CD4-positive, alpha-beta T cell treated with Interferon gamma for 1 hour (primary cell): ENCODE measurements around the gene PSD2.

Source experiments
- DNase-seq: peaks from one replicate; pipeline ENCODE4 v3.0.0-alpha.2; 2020

Gene PSD2

DNA sequence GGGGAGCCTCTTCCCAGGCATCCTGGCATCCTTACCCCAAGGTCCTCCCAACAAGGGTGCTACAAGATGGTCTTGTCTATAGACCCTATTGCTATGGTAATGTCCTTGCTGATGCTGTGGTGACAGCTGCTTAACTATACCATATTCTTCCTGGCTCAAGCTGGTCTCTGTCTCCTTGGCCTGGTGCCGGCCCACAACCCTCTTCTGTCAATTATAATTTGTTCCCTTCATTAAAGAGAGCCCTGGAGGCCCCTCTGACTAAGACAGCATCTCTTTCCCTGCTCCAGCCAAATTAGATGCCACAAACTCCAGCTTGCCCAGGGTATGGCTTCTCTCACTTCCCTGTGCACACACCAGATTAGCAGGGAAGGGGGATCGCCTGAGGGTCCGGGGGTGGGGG lies 86.7 kb downstream of the PSD2 start:
- no peak for DNase-seq

DNA sequence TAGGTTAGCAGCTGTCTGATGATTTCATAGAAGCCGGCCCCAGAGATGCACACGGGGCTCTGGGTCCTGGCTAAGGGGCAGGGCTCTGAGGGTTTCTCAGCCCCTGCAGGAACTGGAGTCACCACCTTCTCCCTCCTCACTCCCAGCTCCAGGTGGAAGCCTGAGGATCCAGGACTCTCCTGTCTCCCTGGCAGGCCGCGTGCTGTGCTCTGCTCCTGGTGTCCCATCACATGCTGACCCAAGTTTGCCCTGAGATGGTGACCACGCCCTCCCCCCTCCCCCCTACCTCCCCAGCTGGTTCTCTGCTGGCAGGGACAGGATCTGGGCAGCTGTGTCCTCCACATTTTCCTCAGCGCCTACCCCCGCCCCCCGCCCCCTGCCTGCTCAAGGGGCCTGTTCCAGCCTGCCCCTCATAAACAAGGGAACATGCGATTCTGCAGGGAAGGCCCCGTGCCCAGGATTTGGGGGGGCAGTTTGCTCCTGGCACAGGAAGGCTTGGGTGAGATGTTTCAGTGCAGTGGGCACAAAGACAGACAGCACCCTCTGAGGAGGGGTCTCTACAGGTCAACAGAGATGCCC lies 87.4 kb downstream of the PSD2 start:
- DNase-seq, result no peak

DNA sequence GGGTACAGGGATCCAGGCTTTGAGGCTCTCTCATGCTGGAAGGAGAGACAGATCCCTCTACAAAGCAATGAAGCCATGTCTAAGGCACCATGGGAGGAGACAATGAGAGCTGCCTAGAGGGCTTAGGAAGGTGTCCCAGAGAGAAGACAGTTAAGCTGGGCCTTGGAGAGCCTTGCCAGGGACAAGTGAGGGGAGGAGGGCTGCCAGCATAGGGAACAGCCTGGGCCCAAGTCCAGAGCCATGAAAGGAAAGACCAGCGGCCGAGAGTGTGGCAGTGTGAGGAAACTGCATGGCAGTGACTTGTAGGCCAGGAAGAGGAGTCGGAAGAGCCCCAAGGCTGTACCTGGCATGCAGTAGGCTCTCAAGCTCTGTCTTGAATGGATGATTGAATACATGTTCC lies 88.5 kb downstream of the PSD2 start:
- DNase-seq, result no peak

DNA sequence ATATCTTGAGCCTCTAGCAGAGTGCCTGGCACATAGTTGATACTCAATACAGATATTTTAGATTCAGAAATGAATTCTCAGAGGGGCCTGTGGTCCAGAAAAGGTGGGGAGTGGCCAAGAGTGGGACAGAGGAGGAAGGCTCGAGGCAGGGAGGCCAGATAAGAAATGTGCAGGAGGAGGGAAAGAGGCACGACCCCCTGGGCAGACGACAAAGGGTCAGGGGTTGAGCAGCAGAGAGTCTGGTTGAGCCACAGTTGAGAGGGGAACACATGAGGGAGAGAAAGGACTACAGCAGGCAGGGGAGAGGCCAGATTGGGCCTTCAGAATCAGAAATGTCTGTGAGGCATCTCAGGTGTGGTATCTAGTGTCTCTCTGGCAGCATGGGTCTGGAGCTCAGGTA lies 89.1 kb downstream of the PSD2 start:
- no peak for DNase-seq

DNA sequence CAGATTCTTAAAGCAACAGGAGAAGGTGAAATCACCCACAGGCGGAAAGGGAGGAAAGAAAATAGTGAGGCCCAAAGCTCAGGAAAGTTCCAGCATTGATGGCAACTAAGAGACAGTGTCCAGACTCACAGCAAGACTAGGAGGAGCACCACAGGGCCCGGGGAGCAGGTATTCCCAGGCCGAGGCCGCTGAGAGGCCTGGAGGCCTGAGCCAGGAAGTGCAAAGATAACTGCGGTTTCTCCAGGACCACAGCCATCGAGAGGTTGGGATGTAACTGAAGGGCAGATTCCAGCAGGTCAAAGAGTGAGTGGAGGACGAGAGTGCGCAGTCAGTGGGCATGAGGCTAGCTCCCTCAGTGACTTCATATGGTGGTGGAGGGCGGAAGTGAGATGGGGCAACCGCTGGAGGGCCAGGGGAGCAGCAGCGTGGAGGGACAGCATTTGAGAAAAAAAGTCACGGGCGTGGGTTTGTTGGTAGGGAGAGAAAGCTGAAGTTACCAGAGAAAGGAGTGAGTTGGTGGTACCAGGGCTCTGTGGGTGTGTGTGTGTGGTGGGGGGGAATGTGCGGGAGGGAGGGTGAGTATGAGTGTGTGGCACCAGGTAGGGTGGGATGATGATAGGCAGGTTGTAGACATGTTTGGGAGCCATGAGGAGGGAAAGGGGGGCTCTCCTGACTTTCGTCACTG lies 89.7 kb downstream of the PSD2 start:
- no peak for DNase-seq

DNA sequence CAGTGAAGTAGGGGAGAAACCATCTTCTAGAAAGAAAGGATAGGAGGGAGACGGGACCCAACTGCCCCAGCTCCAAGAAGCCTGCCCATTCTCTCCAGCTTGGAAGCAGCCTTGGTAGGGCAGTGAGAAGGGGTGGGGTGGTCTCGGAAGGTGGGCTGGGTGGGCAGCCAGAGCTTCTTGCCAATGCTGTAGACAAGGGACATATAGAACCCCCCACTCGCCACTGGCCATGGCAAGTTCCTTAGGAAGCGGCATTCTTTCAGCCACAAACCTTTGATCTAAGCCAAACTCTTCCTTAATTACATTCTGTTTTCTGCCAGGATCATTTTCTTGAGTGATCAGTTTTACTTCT lies 90.2 kb downstream of the PSD2 start:
- DNase-seq, result no peak

DNA sequence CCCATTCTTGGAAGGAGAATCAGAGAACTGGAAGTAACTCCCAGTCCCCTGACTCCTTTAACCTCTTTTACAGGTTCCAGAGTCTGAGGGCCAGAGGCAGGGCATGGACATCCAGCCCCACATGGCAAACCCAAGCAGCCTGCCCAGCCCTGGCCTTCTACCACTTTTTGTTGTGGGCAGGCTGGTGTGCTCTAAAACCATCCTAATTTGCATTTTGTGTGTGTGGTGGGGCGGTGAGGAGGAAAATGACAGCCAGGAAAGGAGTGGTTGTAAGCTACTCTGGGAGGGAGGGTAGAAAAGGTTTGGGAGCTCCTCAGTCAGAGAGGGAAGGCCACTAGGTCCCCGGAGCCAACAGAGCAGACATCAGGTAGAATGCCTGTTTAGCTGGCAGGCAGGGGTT lies 90.6 kb downstream of the PSD2 start:
- DNase-seq, result no peak

DNA sequence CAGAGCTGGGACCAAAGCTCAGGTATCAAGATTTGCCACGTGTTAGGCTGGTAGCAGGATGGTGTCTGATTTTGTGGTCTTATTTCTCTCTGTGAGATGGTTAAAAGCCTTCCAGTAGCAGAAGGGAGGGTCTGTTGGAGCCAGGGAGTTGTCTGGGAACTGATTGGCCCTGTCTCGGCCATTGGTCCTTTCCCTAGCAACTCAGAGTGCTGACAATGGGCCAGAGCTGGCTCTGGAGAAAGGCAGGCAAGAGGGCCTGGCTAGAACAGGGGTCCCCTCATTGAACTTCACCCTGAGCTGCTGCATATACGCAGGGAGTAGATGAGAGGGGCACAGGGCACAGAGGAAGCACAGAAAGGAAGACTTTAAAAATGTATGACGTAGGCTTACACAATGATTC lies 92.8 kb downstream of the PSD2 start:
- DNase-seq, result no peak

DNA sequence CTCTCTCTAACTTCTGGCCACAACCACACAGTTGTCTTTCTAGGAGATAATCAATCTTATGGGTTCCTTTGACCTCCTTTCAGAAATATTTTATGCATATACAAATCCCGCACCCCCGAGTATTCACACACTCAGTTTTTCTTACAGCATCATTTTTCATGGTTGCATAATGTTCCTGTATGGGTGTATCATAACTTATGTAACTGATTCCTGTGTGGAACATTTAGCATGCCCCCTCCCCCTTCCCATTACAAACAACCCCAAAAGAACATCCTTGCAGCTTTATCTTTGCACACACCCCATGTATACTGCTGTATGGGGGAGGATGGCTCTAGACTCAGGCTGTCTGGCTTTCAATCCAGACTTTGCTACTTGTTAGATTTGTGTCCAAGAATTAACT lies 93.8 kb downstream of the PSD2 start:
- DNase-seq, result no peak

DNA sequence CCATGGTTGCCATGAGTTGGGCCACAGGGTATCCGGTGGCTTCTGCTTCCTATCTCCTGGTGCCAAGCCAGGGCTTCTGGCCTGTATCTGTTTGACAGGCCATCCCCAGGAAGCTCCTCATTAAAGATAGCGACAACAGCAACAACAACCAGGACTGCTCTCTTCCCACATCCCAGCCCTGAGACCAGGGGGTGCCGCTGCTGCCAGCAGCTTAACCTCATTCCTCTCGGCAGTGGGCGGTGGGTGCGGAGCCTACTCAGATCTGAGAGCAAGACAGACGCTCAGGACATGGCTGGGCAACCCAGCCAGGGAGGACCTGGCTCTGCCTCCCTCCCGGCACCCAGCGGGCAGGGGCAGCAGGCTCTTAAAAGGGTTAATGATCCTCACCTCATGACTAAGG lies 98.3 kb downstream of the PSD2 start:
- DNase-seq, result no peak
